ENCODE measurements around the gene ACVRL1.

DNA sequence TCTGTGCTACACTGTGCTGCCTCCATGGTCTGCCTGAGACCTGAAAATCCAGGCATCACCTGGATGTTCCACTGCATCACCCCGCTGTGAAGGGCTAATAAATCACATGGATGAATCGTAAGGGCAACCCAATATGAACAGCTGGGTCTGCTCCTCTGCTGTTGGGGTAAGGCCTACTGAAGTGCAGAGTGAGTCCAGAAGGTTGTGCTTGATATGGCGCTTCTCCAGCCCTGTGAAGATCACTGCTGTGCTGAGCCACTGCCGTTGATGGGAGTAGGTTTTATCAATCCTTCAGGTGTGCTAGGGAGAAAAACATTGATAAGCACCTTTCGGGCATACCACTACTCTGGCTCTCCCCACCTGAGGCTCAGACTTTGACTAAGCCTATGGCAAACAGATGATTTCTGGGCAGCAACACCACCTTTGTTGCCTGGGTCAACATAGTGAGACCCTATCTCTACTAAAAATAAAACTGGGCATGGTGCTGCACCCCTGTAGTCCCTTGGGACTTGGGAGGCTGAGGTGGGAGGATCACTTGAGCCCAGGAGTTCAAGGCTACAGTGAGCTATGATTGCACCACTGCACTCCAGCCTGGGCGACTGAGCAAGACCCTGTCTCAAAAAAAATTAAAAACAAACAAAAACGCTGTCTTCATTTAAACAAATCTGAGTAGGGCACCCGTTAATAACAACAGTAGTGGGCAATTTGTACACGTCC lies 1.7 kb downstream of the ACVRL1 start:
- TF ChIP-seq, protein P1, sequence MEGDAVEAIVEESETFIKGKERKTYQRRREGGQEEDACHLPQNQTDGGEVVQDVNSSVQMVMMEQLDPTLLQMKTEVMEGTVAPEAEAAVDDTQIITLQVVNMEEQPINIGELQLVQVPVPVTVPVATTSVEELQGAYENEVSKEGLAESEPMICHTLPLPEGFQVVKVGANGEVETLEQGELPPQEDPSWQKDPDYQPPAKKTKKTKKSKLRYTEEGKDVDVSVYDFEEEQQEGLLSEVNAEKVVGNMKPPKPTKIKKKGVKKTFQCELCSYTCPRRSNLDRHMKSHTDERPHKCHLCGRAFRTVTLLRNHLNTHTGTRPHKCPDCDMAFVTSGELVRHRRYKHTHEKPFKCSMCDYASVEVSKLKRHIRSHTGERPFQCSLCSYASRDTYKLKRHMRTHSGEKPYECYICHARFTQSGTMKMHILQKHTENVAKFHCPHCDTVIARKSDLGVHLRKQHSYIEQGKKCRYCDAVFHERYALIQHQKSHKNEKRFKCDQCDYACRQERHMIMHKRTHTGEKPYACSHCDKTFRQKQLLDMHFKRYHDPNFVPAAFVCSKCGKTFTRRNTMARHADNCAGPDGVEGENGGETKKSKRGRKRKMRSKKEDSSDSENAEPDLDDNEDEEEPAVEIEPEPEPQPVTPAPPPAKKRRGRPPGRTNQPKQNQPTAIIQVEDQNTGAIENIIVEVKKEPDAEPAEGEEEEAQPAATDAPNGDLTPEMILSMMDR (IDR thresholded peaks at IDR 0.05), result no peak
- no peak for TF ChIP-seq POLR2AphosphoS5 (IDR thresholded peaks at IDR 0.05)
- no peak for TF ChIP-seq POLR2A (IDR thresholded peaks at IDR 0.05)
- no peak for TF ChIP-seq EP300 (IDR thresholded peaks at IDR 0.05)

All from suprapubic skin (tissue), 4 donors.